Dermis microvascular lymphatic vessel endothelial cell (primary cell): ENCODE measurements around the gene ACOX2. TPM values are rescaled to one million over a fixed set of nuclear protein-coding genes. Genes with fewer than 3 reads are reported as not detected.

Source experiments
- DNase-seq, 2 donors: peaks; one replicate each; pipeline versions ENCODE4 v3.0.0 to v3.0.0-alpha.2; 2010; ENCODE audit warnings: low read depth in 2 of 2
- total RNA-seq: library from RNA; depleted of rRNA; stranded (reverse); fragments of >200 nt; gene quantifications from 2 replicates; pipeline ENCODE4 v1.2.1, GENCODE V29; 2014

Gene ACOX2
- total RNA-seq = 1.0 and 1.6 TPM in 2 replicates

DNA sequence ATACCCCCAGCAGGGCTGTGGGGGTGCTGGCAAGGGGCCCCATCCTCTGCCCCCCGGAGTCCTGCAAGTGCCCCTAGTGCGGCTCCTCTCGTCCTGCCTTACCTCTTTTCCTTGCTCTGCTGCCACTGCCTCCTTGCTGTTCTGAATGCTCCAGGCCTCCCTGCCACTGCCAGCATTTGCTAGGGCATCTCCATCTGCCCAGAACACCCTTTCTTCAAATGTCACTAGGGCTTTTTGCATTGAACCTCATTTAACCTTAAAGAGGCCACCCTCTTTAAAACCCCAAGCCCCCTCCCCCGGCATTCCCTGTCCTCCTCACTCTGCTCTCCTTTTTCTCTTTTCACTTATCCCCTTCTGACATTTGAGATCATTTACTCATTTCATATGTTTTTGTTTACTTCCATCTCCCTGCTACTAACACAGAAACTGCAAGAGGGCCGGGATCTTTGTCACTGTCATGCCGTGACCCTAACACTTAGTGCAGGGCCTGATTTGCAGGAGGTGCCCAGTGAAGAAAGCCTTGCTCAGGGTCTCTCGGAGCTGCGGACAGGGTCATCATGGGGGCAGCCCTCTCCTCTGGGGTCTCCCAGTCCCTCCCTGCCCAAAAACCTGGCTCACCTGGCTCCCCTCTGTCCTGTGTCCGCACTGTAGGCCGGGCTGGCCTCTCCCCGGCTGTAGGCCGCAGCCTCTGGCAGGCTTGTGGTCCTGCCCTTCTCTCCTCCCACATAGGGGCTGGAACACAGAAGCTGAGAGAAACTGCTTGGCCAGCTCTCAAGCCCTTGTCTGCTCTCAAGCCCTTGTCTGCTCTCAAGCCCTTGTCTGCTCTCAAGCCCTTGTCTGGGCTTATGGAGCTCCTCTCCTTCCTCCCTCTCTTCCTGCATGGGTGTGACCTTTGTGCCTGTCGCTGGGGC is at the start of gene ACOX2:
Gene ACOX2 (minus strand): TSS at position 690 of the 911 bp plus-strand sequence. CDS start 2,084 bp downstream, outside the sequence.
- peak in 1 of 2 donors; percentile 20 for DNase-seq

GRCh38 chr3:58585994-58586393 is 49.0 kb upstream of the ACOX2 start:
- DNase-seq = no peak

- DNase-seq = peak; percentile 42 to 71
Measured at GRCh38 chr3:58585005-58585786, 48.2 kb upstream of the ACOX2 start.

GRCh38 chr3:58584690-58585004 is 47.7 kb upstream of the ACOX2 start:
- DNase-seq = no peak

GRCh38 chr3:58581328-58582091 is 44.5 kb upstream of the ACOX2 start:
- DNase-seq = no peak

DNA sequence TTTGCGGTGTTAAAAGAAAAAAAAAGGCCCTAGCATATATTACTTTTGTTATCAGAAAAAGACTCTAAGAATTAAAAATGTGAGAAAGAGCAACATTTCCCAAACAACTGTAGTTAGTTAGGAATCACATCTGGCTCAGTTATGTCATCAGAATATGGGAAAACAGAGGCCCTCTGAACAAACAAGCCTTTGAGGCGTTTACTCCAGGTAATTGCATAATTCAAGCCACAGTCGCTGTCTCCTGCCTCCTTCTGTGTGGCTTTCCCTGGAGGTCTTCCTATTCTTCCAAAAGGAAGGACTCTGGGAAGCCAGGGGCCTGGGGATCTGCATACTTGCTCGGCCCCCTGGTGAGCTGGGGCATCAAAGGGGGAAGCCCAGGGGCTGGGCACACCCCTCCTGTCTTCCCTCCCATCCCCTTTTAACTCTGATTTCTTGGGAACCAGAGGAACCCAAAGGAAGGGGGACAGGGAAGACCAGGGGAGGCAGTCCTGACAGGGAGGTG is 43.9 kb upstream of the ACOX2 start:
- no peak for DNase-seq

GRCh38 chr3:58578873-58579272 is 41.9 kb upstream of the ACOX2 start:
- no peak for DNase-seq

- peak in 1 of 2 donors; percentile 82 for DNase-seq
Measured at GRCh38 chr3:58577269-58577821, 40.4 kb upstream of the ACOX2 start, which contains the start of gene FAM107A. Gene FAM107A, minus strand, starts transcription at chr3:58577391. Its CDS starts 7,531 bp downstream, at chr3:58569860.

- peak in 1 of 2 donors; percentile 37 for DNase-seq
Measured at GRCh38 chr3:58576716-58577115, 39.7 kb upstream of the ACOX2 start.

- DNase-seq = peak; percentile 44 to 74
Measured at GRCh38 chr3:58575971-58576652, 39.1 kb upstream of the ACOX2 start.

DNA sequence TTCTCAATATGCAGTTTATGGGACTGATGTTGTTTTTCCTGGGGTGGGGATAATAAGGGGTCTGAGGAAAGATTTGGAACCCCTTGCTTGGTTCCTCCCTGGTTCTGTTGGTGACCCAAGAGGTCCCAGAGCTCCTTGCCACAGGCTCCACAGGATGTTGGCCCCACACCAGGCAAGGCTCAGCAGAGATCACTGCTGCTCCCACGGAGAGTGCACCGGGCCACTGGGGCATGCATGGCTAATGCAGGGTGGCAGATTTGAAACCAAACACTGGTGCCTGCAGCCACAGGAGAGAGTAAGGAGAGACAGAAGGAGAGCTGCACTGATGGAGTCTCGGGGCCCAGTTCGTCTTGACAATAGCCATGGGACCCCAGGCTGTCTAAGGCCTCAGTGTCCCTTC is 37.7 kb upstream of the ACOX2 start:
- DNase-seq = no peak

GRCh38 chr3:58574106-58574505 is 37.1 kb upstream of the ACOX2 start:
- no peak for DNase-seq

GRCh38 chr3:58573640-58574039 is 36.6 kb upstream of the ACOX2 start:
- peak; percentile 23 to 31 for DNase-seq

- DNase-seq = no peak
Measured at GRCh38 chr3:58572634-58573230, 35.7 kb upstream of the ACOX2 start.

GRCh38 chr3:58572013-58572633 is 35.1 kb upstream of the ACOX2 start:
- no peak for DNase-seq

GRCh38 chr3:58570851-58571250 is 33.9 kb upstream of the ACOX2 start:
- DNase-seq = no peak

- DNase-seq = no peak
Measured at GRCh38 chr3:58569287-58570001, 32.5 kb upstream of the ACOX2 start.

DNA sequence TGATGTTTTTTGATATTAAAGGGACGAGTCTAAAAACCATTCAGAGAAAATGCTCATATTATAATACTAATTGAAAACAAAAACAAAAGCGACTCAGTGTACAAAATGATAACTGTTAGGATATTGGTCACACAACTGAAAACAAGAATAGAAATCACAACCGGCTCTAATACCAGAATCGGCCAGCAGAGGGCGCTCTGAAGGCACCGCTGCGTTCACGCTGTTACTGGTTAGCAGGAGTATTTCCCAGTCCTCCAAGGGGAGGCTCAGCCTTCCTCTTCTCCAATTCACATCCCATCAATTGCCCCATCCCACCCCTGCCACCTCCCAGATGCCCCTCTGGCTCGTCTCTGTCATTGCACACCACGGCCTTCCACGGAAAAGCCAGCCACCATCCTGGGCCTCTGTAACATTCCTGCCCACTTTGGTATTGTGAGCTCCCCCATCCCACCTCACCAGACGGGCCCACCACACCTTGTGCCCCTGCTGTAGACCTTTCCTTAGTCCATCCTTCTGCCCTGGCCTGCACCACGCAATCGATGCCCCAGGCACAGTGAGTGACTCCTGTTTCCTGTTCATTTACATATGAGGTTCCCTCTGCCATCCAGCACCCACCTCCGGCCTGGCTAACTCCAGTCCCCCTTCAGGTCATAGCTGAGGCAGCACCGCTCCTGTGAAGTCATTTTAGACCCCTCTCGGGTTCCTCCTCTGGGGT is 31.7 kb upstream of the ACOX2 start:
- DNase-seq = peak; percentile 60 to 77

DNA sequence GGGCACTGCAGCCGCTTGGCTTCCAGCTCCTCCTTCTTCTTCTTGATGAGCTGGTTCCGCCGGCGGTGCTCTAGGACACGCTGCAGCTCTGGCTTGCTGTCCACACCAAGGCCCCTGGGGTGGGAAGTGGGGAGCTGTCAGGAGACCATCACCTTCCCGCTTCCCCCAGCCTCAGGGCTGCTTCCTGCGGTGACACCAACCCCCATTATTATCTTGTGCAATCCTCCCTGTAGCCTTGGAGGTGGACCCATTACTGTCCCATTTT is 30.2 kb upstream of the ACOX2 start:
- no peak for DNase-seq
